Stomach (tissue), 9 donors: ENCODE measurements around the gene TEFM. TPM values are rescaled to one million over a fixed set of nuclear protein-coding genes. Genes with fewer than 3 reads are reported as not detected.

Experiments
- DNase-seq, 2 donors: peaks; one replicate each; pipeline versions ENCODE4 v3.0.0 to v3.0.0-alpha.2; 2013 to 2019
- H3K27ac ChIP-seq, 5 donors: fragments of 200-600 bp in 4 of 5; sonication (generic) in 4 of 5; one replicate each; pipeline ENCODE4 v1.5.1; 2013 to 2019; ENCODE audit warnings: mild to moderate bottlenecking in 1 of 5, moderate library complexity in 1 of 5
- H3K27me3 ChIP-seq, 3 donors: fragments of 200-600 bp; sonication (generic); one replicate each; pipeline ENCODE4 v1.5.1; 2017 to 2019; ENCODE audit warnings: mixed run types in 1 of 3
- H3K36me3 ChIP-seq, 4 donors: fragments of 200-600 bp; sonication (generic); 1 replicate in 3 of 4; 2 replicates in 1 of 4; pipeline ENCODE4 v1.5.1; 2016 to 2019
- H3K4me1 ChIP-seq, 4 donors: fragments of 200-600 bp; sonication (generic); one replicate each; pipeline ENCODE4 v1.5.1; 2016 to 2019
- H3K4me3 ChIP-seq, 4 donors: fragments of 200-600 bp; sonication (generic) in 3 of 4; one replicate each; pipeline ENCODE4 v1.5.1; 2016 to 2019; ENCODE audit warnings: mild to moderate bottlenecking in 1 of 4
- H3K9me3 ChIP-seq, 4 donors: fragments of 200-600 bp; sonication (generic); one replicate each; pipeline ENCODE4 v1.5.1; 2016 to 2019
- CTCF ChIP-seq, 7 experiments: fragments of 450-650 bp in 4 of 7; fragments of 200-600 bp in 3 of 7; sonication (generic) in 3 of 7; IDR thresholded peaks; one replicate each; pipeline ENCODE4 v1.5.1; 2016 to 2019; ENCODE audit warnings: antibody characterized with exemption in 7 of 7, control low read depth in 2 of 7, mild to moderate bottlenecking in 1 of 7
- EP300 ChIP-seq: sonication (generic); formaldehyde crosslinking; IDR thresholded peaks from one replicate; pipeline ENCODE4 v1.6.1; 2017; ENCODE audit warnings: antibody characterized with exemption
- POLR2A ChIP-seq, 4 donors: fragments of 450-650 bp; IDR thresholded peaks; one replicate each; pipeline ENCODE4 v1.6.1; 2016; ENCODE audit warnings: antibody characterized with exemption in 4 of 4, control low read depth in 2 of 4, mild to moderate bottlenecking in 1 of 4, moderate library complexity in 1 of 4
- POLR2AphosphoS5 ChIP-seq, 3 donors: sonication (generic); formaldehyde crosslinking; IDR thresholded peaks; one replicate each; pipeline ENCODE4 v1.6.1; 2016; ENCODE audit warnings: antibody characterized with exemption in 3 of 3
- WGBS, 5 donors: extraction: QIAGEN DNeasy Blood & Tissue Kit in 3 of 5; methylation state at CpG; one replicate each; pipeline versions ENCODE4 v1.1.5 to v1.1.7; 2013 to 2018; 5-methylcytosine and 5-hydroxymethylcytosine counted together
- intact Hi-C: fragments of 100-400 bp; cut with DNase I; formaldehyde crosslinking; loops from one replicate; pipeline ENCODE4 v1.15.1; 2023; ENCODE audit warnings: low total_unique reads
- polyA plus RNA-seq, 3 donors: library from polyadenylated mRNA; stranded (reverse); fragments of 200-250 nt; gene quantifications; one replicate each; pipeline ENCODE4 v1.2.3, GENCODE V29; 2013
- total RNA-seq, 5 donors: library from RNA; depleted of rRNA; stranded (reverse); fragments of >200 nt; gene quantifications; one replicate each; pipeline versions ENCODE4 v1.1.0 to v1.2.3, GENCODE V29; 2014 to 2016
- donor health status: healthy with polysubstance abuse.
- donor health status: Bipolar disorder and iron deficiency.
- donor health status: healthy.

Gene TEFM
- total and polyA plus RNA-seq, 8 donors, result 5.9 to 40.3 (median 12.4) TPM

DNA sequence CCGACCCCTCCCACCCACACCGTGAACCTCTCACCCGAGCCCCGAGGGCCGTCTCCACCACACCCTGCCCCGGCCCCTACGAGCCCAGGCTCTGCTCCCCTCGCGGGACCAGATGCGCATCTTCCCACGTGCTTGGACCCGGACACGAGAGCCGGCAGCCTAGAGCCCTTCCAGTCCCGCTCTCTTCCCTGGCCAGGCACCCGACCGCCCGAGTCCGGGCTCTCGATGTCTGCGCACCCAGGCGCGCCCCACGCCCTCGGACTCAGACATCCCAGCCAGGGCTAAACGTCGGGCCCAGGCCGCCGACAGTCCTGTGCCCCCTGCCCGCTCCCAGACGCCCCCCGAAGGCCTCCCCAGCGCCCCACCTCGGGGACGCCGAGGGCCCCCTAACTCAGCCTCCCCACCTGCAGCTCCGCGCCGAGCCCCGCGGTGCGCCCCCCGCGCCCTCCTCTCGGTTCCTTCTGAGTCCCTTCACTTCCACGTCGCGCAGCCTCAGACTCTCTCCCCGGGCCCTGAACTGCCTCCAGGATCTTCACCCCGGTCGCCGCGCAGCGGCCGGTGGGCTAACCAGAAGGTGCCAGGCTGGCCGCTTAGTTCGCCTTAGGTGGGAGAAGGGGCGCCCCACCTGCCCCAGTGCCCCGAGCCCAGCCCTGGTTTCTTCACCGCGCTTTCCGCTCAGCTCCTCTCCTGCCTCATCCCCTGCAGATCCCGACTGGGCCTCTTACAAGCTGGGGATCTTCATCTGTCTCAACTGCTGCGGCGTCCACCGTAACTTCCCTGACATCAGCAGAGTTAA, 16.4 kb upstream of the TEFM start:
- DNase-seq, result peak in 1 of 2 donors; percentile 37
- peaks cover 0 to 34% (median 18%) of the 10 kb centered on the region in 3 donors for H3K27me3 ChIP-seq

GRCh38 chr17:30921544-30922196, 15.6 kb upstream of the TEFM start, which contains the start of gene ADAP2:
Gene ADAP2, plus strand, starts transcription at chr17:30921945. Its CDS starts 70 bp downstream, at chr17:30922015.
- WGBS, 5 donors, result 3 to 15% (median 5%) methylated on average over 7 to 60 of the region's 60 CpGs
- Histone ChIP-seq H3K4me3 (peak within 1 kb of the TSS; percentile 57 to 68 (median 61)), H3K4me1 (peaks cover 13 to 21% (median 16%) of the 10 kb centered on the region in 4 donors), H3K27ac (peak within 1 kb of the TSS; percentile 42 to 73 (median 51)), H3K27me3 (peaks cover 0 to 34% (median 18%) of the 10 kb centered on the region in 3 donors), H3K36me3 (no peaks in the 10 kb centered on the region), H3K9me3 (no peaks in the 10 kb centered on the region)
- no peak for TF ChIP-seq EP300
- TF ChIP-seq POLR2AphosphoS5 (IDR thresholded peaks at IDR 0.05), result peak in 1 of 3 donors; percentile 10
- peak; percentile 70 to 75 for DNase-seq
- intact Hi-C loops, result no loop called here

More for the DNA sequence above, 16.4 kb upstream of the TEFM start:
- peaks cover 13 to 21% (median 16%) of the 10 kb centered on the region in 4 donors for H3K4me1 ChIP-seq
- H3K27ac ChIP-seq, result peak overlapping the region; percentile 42 to 73 (median 51)
- intact Hi-C loops, result no loop called here
- WGBS, 5 donors, result 4 to 6% (median 5%) methylated on average over 48 to 66 of the region's 66 CpGs
- H3K4me3 ChIP-seq, result peak overlapping the region; percentile 57 to 68 (median 61)
- no peaks in the 10 kb centered on the region for H3K36me3 ChIP-seq
- no peak for TF ChIP-seq EP300
- no peaks in the 10 kb centered on the region for H3K9me3 ChIP-seq

- no peaks in the 10 kb centered on the region for H3K9me3 ChIP-seq
- TF ChIP-seq POLR2AphosphoS5 (IDR thresholded peaks at IDR 0.05), result no peak
- no peak for TF ChIP-seq EP300
- TF ChIP-seq CTCF (IDR thresholded peaks at IDR 0.05), result no peak
- no peak for TF ChIP-seq POLR2A (IDR thresholded peaks at IDR 0.05)
- peaks cover 0 to 34% (median 18%) of the 10 kb centered on the region in 3 donors for H3K27me3 ChIP-seq
- no peaks in the 10 kb centered on the region for H3K36me3 ChIP-seq
- peaks cover 13 to 21% (median 16%) of the 10 kb centered on the region in 4 donors for H3K4me1 ChIP-seq
- WGBS, 5 donors, result 78 to 83% (median 79%) methylated on average over 11 of the region's 11 CpGs
- H3K27ac ChIP-seq, result peak overlapping the region in 1 of 5 donors; percentile 73
- intact Hi-C loops, result no loop called here
- peak overlapping the region; percentile 57 to 68 (median 61) for H3K4me3 ChIP-seq
- DNase-seq, result no peak
Measured at GRCh38 chr17:30920683-30921543, 14.9 kb upstream of the TEFM start.

GRCh38 chr17:30920282-30920681, 14.2 kb upstream of the TEFM start:
- no peak overlapping the region for H3K4me3 ChIP-seq
- 48 to 64% (median 55%) methylated on average over 4 of the region's 4 CpGs for WGBS, 5 donors
- peaks cover 0 to 34% (median 18%) of the 10 kb centered on the region in 3 donors for H3K27me3 ChIP-seq
- peak in 1 of 2 donors; percentile 16 for DNase-seq
- intact Hi-C loops, result no loop called here
- no peak overlapping the region for H3K27ac ChIP-seq
- no peaks in the 10 kb centered on the region for H3K9me3 ChIP-seq
- H3K36me3 ChIP-seq, result no peaks in the 10 kb centered on the region
- no peak for TF ChIP-seq POLR2AphosphoS5 (IDR thresholded peaks at IDR 0.05)
- no peak for TF ChIP-seq EP300
- no peak for TF ChIP-seq CTCF (IDR thresholded peaks at IDR 0.05)
- no peak for TF ChIP-seq POLR2A (IDR thresholded peaks at IDR 0.05)
- peaks cover 13 to 21% (median 16%) of the 10 kb centered on the region in 4 donors for H3K4me1 ChIP-seq

- intact Hi-C loops, result no loop called here
- TF ChIP-seq POLR2A (IDR thresholded peaks at IDR 0.05) (no peak), EP300 (no peak)
- Histone ChIP-seq H3K4me3 (no peak overlapping the region), H3K36me3 (no peaks in the 10 kb centered on the region), H3K4me1 (peaks cover 5 to 11% (median 7%) of the 10 kb centered on the region in 4 donors), H3K27me3 (peaks cover 0 to 8% (median 5%) of the 10 kb centered on the region in 3 donors), H3K9me3 (no peaks in the 10 kb centered on the region), H3K27ac (no peak overlapping the region)
- no peak for DNase-seq
Measured at GRCh38 chr17:30917050-30917449, 11.0 kb upstream of the TEFM start.
